ENCODE measurements around the gene MTA1.
A peak's percentile ranks its signal among the peaks of the same experiment; 100 is the strongest.

MTA1 gene

GRCh38 chr14:105419195-105420091 lies at the start of gene MTA1:
Gene MTA1 (plus strand): TSS chr14:105419827. CDS start chr14:105420036, 209 bp downstream.
- DNase-seq (ENCODE audit: low read depth) = peak; percentile 60

GRCh38 chr14:105374389-105374788 lies 45.2 kb upstream of the MTA1 start:
- no peak for DNase-seq (ENCODE audit: low read depth)

GRCh38 chr14:105375635-105376057 lies 44.0 kb upstream of the MTA1 start:
- DNase-seq (ENCODE audit: low read depth) = peak; percentile 8

- no peak for DNase-seq (ENCODE audit: low read depth)
These were observed 42.8 kb upstream of the MTA1 start for GRCh38 chr14:105376521-105377440.

DNA sequence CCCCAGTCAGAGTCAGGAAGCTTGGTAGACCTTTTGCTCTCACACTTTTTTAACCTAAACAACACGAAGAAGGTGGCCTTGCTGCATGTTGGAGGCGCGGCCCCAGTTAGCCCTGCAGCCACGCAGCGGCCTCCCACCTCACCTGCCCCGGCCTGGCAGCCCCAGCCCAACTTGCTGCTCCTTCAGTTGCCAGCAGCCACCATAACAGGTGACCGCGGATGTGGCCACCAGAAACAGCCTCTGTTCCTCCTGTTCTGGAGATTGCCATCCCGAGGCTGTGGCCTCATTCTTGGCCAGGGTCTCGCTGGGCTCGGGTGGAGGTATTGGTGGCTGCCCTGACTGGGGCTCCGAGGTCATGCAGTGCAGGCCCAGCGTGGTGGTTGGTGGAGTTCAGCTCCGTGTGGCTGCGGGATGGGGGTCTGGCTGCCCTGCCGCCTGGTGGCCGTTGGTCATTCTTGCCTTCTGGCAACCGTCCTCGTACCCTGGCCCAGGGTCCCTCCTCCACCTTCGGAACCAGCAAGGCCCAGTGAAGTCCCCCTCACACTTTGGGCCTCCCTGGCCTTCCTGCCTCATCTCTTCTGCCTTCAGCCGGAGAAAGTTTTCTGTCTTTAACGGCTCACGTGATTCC lies 42.0 kb upstream of the MTA1 start:
- no peak for DNase-seq (ENCODE audit: low read depth)

- DNase-seq (ENCODE audit: low read depth) = no peak
These were observed 41.4 kb upstream of the MTA1 start for GRCh38 chr14:105378199-105378598.

DNA sequence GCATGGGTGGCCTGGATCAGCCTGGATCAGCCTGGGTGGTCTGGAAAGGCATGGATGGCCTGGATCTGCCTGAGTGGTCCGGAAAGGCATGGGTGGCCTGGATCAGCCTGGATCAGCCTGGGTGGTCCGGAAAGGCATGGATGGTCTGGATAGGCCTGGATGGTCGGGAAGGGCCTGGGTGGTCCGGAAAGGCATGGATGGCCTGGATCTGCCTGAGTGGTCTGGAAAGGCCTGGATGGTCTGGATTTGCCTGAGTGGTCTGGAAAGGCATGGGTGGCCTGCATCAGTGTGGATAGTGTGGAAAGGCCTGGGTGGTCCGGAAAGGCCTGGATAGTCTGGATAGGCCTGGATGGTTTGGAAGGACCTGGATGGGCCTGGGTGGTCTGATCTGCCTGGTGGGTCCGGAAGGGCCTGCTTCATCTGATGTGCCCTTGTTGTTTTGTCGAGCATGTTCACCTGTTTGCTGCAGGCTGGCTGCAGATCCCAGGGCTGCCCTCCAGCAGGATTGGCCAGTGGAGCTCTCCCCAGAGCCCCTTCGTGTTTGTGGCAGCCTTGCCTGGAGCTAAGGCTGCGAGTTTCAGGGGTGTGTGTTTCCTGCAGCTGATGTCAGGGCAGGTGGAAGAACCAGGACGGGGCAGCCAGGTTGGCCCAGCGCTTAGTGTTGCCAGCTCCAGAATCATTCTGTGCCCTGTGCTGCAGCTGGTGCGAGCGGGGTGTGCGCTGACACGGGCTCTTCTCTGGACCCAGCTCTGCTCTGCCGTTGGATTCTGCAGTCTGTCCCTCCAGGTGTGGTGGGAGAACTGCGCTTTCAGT lies 40.5 kb upstream of the MTA1 start:
- DNase-seq (ENCODE audit: low read depth) = no peak

DNA sequence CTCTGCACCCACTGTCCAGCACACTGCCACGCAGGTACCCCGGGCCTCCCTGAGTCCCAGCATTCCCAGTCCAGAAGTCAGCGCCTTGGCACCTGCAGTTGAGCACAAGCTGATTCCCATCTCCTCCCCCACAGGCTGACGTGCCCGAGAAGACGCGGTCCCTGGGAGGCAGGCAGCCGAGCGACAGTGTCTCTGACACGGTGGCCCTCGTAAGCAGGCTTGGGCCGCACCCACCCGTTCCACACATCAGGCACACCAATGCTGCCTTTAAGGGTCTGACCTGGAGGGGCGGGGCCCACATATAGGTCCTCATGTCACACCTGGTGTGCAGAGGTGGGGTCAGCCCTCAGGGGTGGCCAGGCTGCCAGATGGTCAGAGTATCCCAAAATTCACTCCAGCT lies 39.7 kb upstream of the MTA1 start:
- DNase-seq (ENCODE audit: low read depth) = no peak

- no peak for DNase-seq (ENCODE audit: low read depth)
These were observed 38.9 kb upstream of the MTA1 start for GRCh38 chr14:105380756-105381155.

- no peak for DNase-seq (ENCODE audit: low read depth)
These were observed 37.9 kb upstream of the MTA1 start for GRCh38 chr14:105381446-105382342.

- no peak for DNase-seq (ENCODE audit: low read depth)
These were observed 37.1 kb upstream of the MTA1 start for GRCh38 chr14:105382343-105383082.

DNA sequence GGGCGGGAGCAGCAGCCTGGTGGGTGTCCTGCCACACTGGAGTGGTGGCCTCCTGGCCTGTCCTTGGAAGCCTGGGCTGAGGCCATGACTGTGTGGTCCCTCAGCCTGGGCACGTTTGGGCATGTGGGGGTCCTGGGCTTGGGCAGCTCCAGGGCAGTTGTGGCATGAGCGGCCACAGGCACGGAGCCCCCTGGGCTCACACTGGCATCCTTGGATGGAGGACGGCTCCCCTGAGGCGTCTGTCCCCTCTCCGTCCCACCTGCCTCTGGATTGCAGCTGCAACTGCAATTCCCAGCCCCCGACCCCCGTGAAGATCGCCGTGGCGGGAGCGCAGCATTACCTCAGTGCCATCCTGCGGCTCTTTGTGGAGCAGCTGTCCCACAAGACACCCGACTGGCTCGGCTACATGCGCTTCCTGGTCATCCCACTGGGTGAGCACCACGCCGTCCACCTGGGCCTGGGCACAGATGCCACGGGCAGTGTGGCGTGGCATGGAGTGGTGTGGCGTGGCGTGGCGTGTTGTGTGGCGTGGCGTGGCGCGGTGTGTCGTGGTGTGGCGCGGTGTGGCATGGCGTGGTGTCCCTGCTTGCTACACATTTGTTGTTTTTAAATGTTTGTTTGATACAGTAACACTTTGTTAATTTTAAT lies 36.4 kb upstream of the MTA1 start:
- no peak for DNase-seq (ENCODE audit: low read depth)

- no peak for DNase-seq (ENCODE audit: low read depth)
These were observed 35.5 kb upstream of the MTA1 start for GRCh38 chr14:105384041-105384557.

- DNase-seq (ENCODE audit: low read depth) = no peak
These were observed 34.9 kb upstream of the MTA1 start for GRCh38 chr14:105384605-105385321.

DNA sequence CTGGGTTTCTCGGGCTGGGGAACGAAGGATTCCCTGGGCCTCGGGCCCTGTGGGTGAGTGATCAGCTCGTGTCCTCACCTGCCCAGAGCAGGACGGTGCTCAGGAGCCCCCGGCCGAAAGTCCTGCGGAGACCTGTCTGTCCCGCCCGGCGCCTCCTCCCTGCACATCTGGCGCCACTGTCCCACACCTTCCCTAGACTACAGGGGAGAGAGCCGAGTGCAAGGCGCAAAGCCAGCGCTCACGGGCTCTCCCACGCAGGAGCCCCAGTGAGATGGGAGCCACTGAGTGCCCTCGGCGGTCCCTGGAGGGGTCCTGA lies 34.3 kb upstream of the MTA1 start:
- no peak for DNase-seq (ENCODE audit: low read depth)

DNA sequence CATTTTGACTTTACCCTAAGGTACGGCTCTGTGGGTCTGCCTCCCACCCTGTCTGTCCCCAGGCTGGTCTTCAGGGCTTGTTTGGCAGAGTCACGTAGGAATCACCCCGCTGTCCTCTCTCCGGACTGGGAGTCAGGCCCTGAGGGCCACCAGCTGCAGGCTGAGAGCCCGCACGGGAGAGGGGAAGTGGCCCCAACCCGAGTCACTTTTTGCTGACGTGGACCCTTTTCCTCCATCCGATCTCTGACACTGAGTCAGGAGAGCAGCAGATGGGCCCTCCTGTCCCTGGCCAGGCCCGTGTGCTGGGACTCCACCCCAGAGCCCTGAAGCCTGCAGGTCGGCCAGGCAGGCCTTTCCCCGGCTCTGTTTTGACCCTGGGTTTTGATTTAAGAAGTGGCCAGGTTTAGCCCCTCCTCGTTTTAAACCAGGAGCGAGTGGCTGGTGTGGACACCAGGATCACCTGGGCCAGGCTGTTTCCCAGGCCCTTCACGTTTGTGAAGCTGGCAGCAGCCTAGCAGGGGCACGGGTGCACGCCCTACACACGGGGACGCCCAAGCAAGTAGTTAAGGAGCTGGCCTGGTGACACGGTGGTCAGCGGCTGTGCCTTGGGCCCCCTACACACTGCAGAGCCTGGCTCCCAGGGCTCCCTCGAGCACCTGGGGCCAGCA lies 33.8 kb upstream of the MTA1 start:
- no peak for DNase-seq (ENCODE audit: low read depth)

GRCh38 chr14:105386581-105387529 lies 32.8 kb upstream of the MTA1 start:
- DNase-seq (ENCODE audit: low read depth) = no peak

Data from EH (cell line).